ENCODE measurements around the gene STK32C. TPM values are rescaled to one million over a fixed set of nuclear protein-coding genes. Genes with fewer than 3 reads are reported as not detected.

The STK32C gene
- total and polyA plus RNA-seq, 7 donors: 3.6 to 11.7 (median 6.6) TPM

- ATAC-seq (no peak), DNase-seq (no peak)
- no peaks in the 10 kb centered on the region for H3K36me3 ChIP-seq (ENCODE audit: insufficient read depth in 1 of 2, low read depth in 1 of 2)
- no peaks in the 10 kb centered on the region for H3K9me3 ChIP-seq
- 87 to 89% (median 87%) methylated on average over 21 of the region's 21 CpGs for WGBS, 3 donors
- no peak overlapping the region for H3K27ac ChIP-seq
- peaks cover 7% of the 10 kb centered on the region for H3K4me1 ChIP-seq
- intact Hi-C loops (cut with DNase I): no loop called here
- H3K27me3 ChIP-seq (ENCODE audit: insufficient read depth in 3 of 3, low read length in 2 of 3): peaks cover 0 to 21% (median 2%) of the 10 kb centered on the region in 3 donors
- no peak overlapping the region for H3K4me3 ChIP-seq
- no peak for TF ChIP-seq CTCF (IDR thresholded peaks at IDR 0.05)
Observed at GRCh38 chr10:132303361-132304115, 4.2 kb downstream of the STK32C start.

GRCh38 chr10:132302421-132303310 lies 5.1 kb downstream of the STK32C start:
- H3K36me3 ChIP-seq (ENCODE audit: insufficient read depth in 1 of 2, low read depth in 1 of 2): no peaks in the 10 kb centered on the region
- H3K9me3 ChIP-seq: no peaks in the 10 kb centered on the region
- H3K4me1 ChIP-seq: peaks cover 7% of the 10 kb centered on the region
- DNase-seq (no peak), ATAC-seq (no peak)
- H3K27me3 ChIP-seq (ENCODE audit: insufficient read depth in 3 of 3, low read length in 2 of 3): peaks cover 0 to 21% (median 2%) of the 10 kb centered on the region in 3 donors
- 80 to 81% (median 80%) methylated on average over 29 of the region's 29 CpGs for WGBS, 3 donors
- no peak overlapping the region for H3K4me3 ChIP-seq
- H3K27ac ChIP-seq: no peak overlapping the region
- intact Hi-C loops (cut with DNase I): no loop called here
- no peak for TF ChIP-seq CTCF (IDR thresholded peaks at IDR 0.05)

GRCh38 chr10:132301371-132302330 lies 6.1 kb downstream of the STK32C start:
- H3K27me3 ChIP-seq (ENCODE audit: insufficient read depth in 3 of 3, low read length in 2 of 3): peaks cover 0 to 15% (median 2%) of the 10 kb centered on the region in 3 donors
- intact Hi-C loops (cut with DNase I): no loop called here
- no peak for DNase-seq

More at GRCh38 chr10:132301371-132302330, 6.1 kb downstream of the STK32C start:
- H3K4me1 ChIP-seq: peaks cover under 1% of the 10 kb centered on the region
- TF ChIP-seq CTCF (IDR thresholded peaks at IDR 0.05): no peak
- H3K4me3 ChIP-seq: no peak overlapping the region
- no peaks in the 10 kb centered on the region for H3K36me3 ChIP-seq (ENCODE audit: insufficient read depth in 1 of 2, low read depth in 1 of 2)
- H3K9me3 ChIP-seq: no peaks in the 10 kb centered on the region
- ATAC-seq: no peak
- no peak overlapping the region for H3K27ac ChIP-seq
- WGBS, 3 donors: 85 to 91% (median 89%) methylated on average over 38 of the region's 38 CpGs
